Vagina (tissue), 2 donors: ENCODE results near the gene ABL1. TPM values are rescaled to one million over a fixed set of nuclear protein-coding genes. Genes with fewer than 3 reads are reported as not detected.

ENCODE experiments used
- DNase-seq, 2 donors: peaks; one replicate each; pipeline ENCODE4 v3.0.0-alpha.2; 2017; ENCODE audit errors: extremely low spot score in 2 of 2
- H3K27ac ChIP-seq: fragments of 200-600 bp; sonication (generic); one replicate; pipeline ENCODE4 v1.5.1; 2019
- H3K27me3 ChIP-seq: fragments of 200-600 bp; sonication (generic); one replicate; pipeline ENCODE4 v1.5.1; 2019
- H3K36me3 ChIP-seq, 2 donors: fragments of 200-600 bp; sonication (generic); one replicate each; pipeline ENCODE4 v1.5.1; 2017 to 2019
- H3K4me1 ChIP-seq: fragments of 200-600 bp; sonication (generic); one replicate; pipeline ENCODE4 v1.5.1; 2019
- H3K4me3 ChIP-seq, 2 donors: fragments of 200-600 bp; sonication (generic); 1 replicate in 1 of 2; 2 replicates in 1 of 2; pipeline ENCODE4 v1.5.1; 2016 to 2019
- H3K9me3 ChIP-seq: fragments of 200-600 bp; sonication (generic); one replicate; pipeline ENCODE4 v1.5.1; 2019
- CTCF ChIP-seq, 3 experiments: fragments of 450-650 bp in 2 of 3; fragments of 200-600 bp in 1 of 3; sonication (generic) in 1 of 3; IDR thresholded peaks; one replicate each; pipeline ENCODE4 v1.5.1; 2017 to 2019; ENCODE audit warnings: antibody characterized with exemption in 3 of 3, mild to moderate bottlenecking in 2 of 3, moderate library complexity in 2 of 3
- POLR2A ChIP-seq, 2 donors: fragments of 450-650 bp; IDR thresholded peaks; one replicate each; pipeline ENCODE4 v1.6.1; 2017; ENCODE audit warnings: antibody characterized with exemption in 2 of 2, mild to moderate bottlenecking in 2 of 2, moderate library complexity in 2 of 2
- POLR2AphosphoS5 ChIP-seq, 2 donors: sonication (generic); formaldehyde crosslinking; IDR thresholded peaks; one replicate each; pipeline ENCODE4 v1.9.0; 2017; ENCODE audit warnings: antibody characterized with exemption in 2 of 2, mild to moderate bottlenecking in 2 of 2, low read depth in 1 of 2; ENCODE audit not compliant: insufficient read depth in 1 of 2
- intact Hi-C: fragments of 100-400 bp; cut with DNase I; formaldehyde crosslinking; loops from one replicate; pipeline ENCODE4 v1.15.1; 2023
- total RNA-seq: library from RNA; depleted of rRNA; stranded (reverse); fragments of >200 nt; gene quantifications from one replicate; pipeline ENCODE4 v1.2.3, GENCODE V29; 2016

ABL1 gene
- total RNA-seq, 1 donor from 2014 or later: 68.5 TPM

GRCh38 chr9:130854092-130854491 is 19.0 kb downstream of the ABL1 start:
- peaks cover 34% of the 10 kb centered on the region for H3K4me1 ChIP-seq
- no peaks in the 10 kb centered on the region for H3K27me3 ChIP-seq
- DNase-seq: no peak
- intact Hi-C loops: no loop called here
- no peaks in the 10 kb centered on the region for H3K9me3 ChIP-seq
- no peak for TF ChIP-seq CTCF (IDR thresholded peaks at IDR 0.05)
- TF ChIP-seq POLR2A (IDR thresholded peaks at IDR 0.05): no peak
- no peak for TF ChIP-seq POLR2AphosphoS5 (IDR thresholded peaks at IDR 0.05; ENCODE audit: insufficient read depth in 1 of 2, low read depth in 1 of 2)
- no peak overlapping the region for H3K4me3 ChIP-seq
- peak overlapping the region; percentile 37 for H3K27ac ChIP-seq
- H3K36me3 ChIP-seq: peaks cover 0 to 23% of the 10 kb centered on the region in 2 donors

- no peak for DNase-seq
- no peaks in the 10 kb centered on the region for H3K27me3 ChIP-seq
- TF ChIP-seq CTCF (IDR thresholded peaks at IDR 0.05) (no peak), POLR2AphosphoS5 (IDR thresholded peaks at IDR 0.05; ENCODE audit: insufficient read depth in 1 of 2, low read depth in 1 of 2) (no peak), POLR2A (IDR thresholded peaks at IDR 0.05) (no peak)
- peaks cover 41% of the 10 kb centered on the region for H3K4me1 ChIP-seq
- no peak overlapping the region for H3K4me3 ChIP-seq
- intact Hi-C loops: no loop called here
- peaks cover 0 to 23% of the 10 kb centered on the region in 2 donors for H3K36me3 ChIP-seq
- no peaks in the 10 kb centered on the region for H3K9me3 ChIP-seq
- H3K27ac ChIP-seq: peak overlapping the region; percentile 37
Measured at GRCh38 chr9:130854835-130855234, 19.8 kb downstream of the ABL1 start.

- DNase-seq: no peak
- intact Hi-C loops: no loop called here
- peaks cover 0 to 23% of the 10 kb centered on the region in 2 donors for H3K36me3 ChIP-seq
- peaks cover 44% of the 10 kb centered on the region for H3K4me1 ChIP-seq
- no peak for TF ChIP-seq POLR2AphosphoS5 (IDR thresholded peaks at IDR 0.05; ENCODE audit: insufficient read depth in 1 of 2, low read depth in 1 of 2)
- TF ChIP-seq CTCF (IDR thresholded peaks at IDR 0.05): no peak
- TF ChIP-seq POLR2A (IDR thresholded peaks at IDR 0.05): no peak
- H3K27ac ChIP-seq: no peak overlapping the region
- H3K9me3 ChIP-seq: no peaks in the 10 kb centered on the region
- H3K4me3 ChIP-seq: no peak overlapping the region
- no peaks in the 10 kb centered on the region for H3K27me3 ChIP-seq
Measured at GRCh38 chr9:130856474-130856873, 21.4 kb downstream of the ABL1 start.

- intact Hi-C loops: no loop called here
- H3K27me3 ChIP-seq: no peaks in the 10 kb centered on the region
- H3K4me3 ChIP-seq: no peak overlapping the region
Measured at GRCh38 chr9:130857864-130858738, 23.0 kb downstream of the ABL1 start.

More at GRCh38 chr9:130857864-130858738, 23.0 kb downstream of the ABL1 start:
- Histone ChIP-seq H3K9me3 (no peaks in the 10 kb centered on the region), H3K36me3 (peaks cover 0 to 26% of the 10 kb centered on the region in 2 donors), H3K27ac (peak overlapping the region; percentile 62), H3K4me1 (peaks cover 56% of the 10 kb centered on the region)
- no peak for DNase-seq
- TF ChIP-seq POLR2A (IDR thresholded peaks at IDR 0.05) (no peak), CTCF (IDR thresholded peaks at IDR 0.05) (no peak), POLR2AphosphoS5 (IDR thresholded peaks at IDR 0.05; ENCODE audit: insufficient read depth in 1 of 2, low read depth in 1 of 2) (peak in 1 of 2 donors; percentile 65)
